GM12873 (cell line): ENCODE data around the gene PPP4R4.

Experiments used
- CTCF ChIP-seq: IDR thresholded peaks from 2 replicates; pipeline ENCODE4 v1.5.1; 2012; ENCODE audit warnings: low read depth, mild to moderate bottlenecking, moderate library complexity, low read length, control low read depth; ENCODE audit not compliant: insufficient read depth; ENCODE audit errors: missing control alignments

PPP4R4 gene

GRCh38 chr14:94172545-94172944, 1.6 kb upstream of the PPP4R4 start:
- no peak for TF ChIP-seq CTCF

- TF ChIP-seq CTCF = no peak
These were observed 644 bp upstream of the PPP4R4 start for GRCh38 chr14:94173471-94173884.

- no peak for TF ChIP-seq CTCF
These were observed 485 bp downstream of the PPP4R4 start for GRCh38 chr14:94174604-94175010.

- TF ChIP-seq CTCF = no peak
These were observed 1.1 kb downstream of the PPP4R4 start for GRCh38 chr14:94175011-94175745.

- no peak for TF ChIP-seq CTCF
These were observed 1.6 kb downstream of the PPP4R4 start for GRCh38 chr14:94175747-94176146.

GRCh38 chr14:94176808-94177207, 2.7 kb downstream of the PPP4R4 start:
- no peak for TF ChIP-seq CTCF

- no peak for TF ChIP-seq CTCF
These were observed 3.7 kb downstream of the PPP4R4 start for GRCh38 chr14:94177806-94178205.
